ENCODE measurements around the gene DNM1. TPM values are rescaled to one million over a fixed set of nuclear protein-coding genes. Genes with fewer than 3 reads are reported as not detected.

DNM1 gene
- total and polyA plus RNA-seq, 10 of the 15 experiments (the other 5 are each of a cell fraction or from before 2014, with no cell fraction given): 0.06 to 0.67 (median 0.19) TPM; not detected in 3

DNA sequence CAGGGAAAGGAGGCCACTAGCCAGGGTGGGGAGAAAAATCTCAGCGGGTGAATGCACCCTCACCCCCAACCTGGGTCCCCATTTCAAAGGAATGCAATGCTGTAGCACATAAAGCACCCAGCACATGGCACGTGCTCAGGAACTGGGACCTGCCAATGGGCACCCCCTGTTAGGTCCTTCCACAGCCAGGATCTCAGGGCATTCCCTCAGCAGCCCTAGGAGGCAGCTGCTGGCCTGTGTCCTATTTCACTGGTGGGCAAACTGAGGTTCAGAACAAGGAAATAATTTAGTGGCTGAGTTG lies 8.8 kb downstream of the DNM1 start:
- H3K9ac ChIP-seq (ENCODE audit: control insufficient read depth, insufficient read depth, low read length): no peak overlapping the region
- DNase-seq (ENCODE audit: low read depth, low spot score): no peak
- 0 out of 4 replicates have a peak, but pooled peaks of 1 of the 2 experiments have one; percentile 21 for TF ChIP-seq BHLHE40 (IDR thresholded peaks at IDR 0.05; ENCODE audit: borderline replicate concordance in 1 of 2, low read depth in 2 of 2, low read length in 1 of 2)
- TF ChIP-seq HCFC1 (IDR thresholded peaks at IDR 0.05; ENCODE audit: low read length): no peak

DNA sequence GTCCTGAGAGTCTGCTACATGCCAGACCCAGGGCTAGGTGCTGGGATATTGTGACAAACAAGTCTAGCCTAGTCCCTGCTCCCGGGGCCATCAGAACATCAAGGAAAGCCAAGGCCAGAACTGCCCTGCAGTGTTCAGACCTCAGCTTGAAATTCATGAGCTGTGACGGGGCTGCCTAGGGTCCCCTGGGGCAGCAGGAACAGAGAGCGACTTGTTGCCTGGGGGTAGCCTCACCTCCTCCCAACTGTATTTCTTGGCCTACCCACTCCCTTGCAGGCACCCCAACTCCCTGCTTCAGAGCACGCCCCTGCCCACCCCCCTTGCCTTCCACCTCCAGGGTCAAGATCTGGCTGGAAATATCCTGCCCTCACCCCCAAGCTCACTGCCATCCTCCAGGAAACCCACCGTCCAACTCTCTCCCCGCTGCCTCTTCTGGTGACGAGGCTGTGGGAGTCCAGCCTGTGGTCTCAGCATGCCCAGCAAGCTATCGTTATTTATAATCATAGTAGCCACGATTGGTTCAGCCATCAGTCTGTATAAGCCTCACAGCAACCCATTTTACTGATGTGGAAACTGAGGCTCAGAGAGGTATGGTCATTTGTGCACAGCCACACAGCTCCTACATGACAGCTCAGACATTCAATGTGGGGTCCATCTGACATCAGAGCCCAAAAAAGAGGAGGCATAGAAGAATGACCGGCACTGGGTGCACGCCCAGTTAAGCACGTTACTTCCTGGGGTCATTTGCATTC lies 10.7 kb downstream of the DNM1 start:
- Histone ChIP-seq H3K9me3 (replicated peaks; ENCODE audit: control insufficient read depth, insufficient read depth, low read length) (no peaks in the 10 kb centered on the region), H3K9ac (ENCODE audit: control insufficient read depth, insufficient read depth, low read length) (no peak overlapping the region), H3K36me3 (ENCODE audit: control insufficient read depth in 2 of 2, insufficient read depth in 2 of 2, low read length in 1 of 2) (no peaks in the 10 kb centered on the region), H2AFZ (ENCODE audit: control insufficient read depth, low read depth, low read length) (no peak overlapping the region), H3K4me2 (ENCODE audit: control insufficient read depth, insufficient read depth) (no peak overlapping the region), H3K79me2 (ENCODE audit: control insufficient read depth, insufficient read depth, low read length) (no peaks in the 10 kb centered on the region), H3K27ac (ENCODE audit: control insufficient read depth, insufficient read depth) (no peak overlapping the region), H3K4me3 (no peak overlapping the region), H4K20me1 (ENCODE audit: control insufficient read depth, insufficient read depth) (no peaks in the 10 kb centered on the region), H3K4me1 (ENCODE audit: control insufficient read depth, insufficient read depth, low read length) (peaks cover 5% of the 10 kb centered on the region; the same call in 1 of the 2 replicates), H3K27me3 (replicated peaks in 1 of 2; ENCODE audit: control insufficient read depth in 2 of 2, insufficient read depth in 2 of 2, low read length in 1 of 2) (peaks cover 0 to 2% of the 10 kb centered on the region in 2 experiments; a peak in 2 of 4 replicates)
- ChIA-PET CTCF (interaction anchor here (0.7 to 2.0 kb wide), 2 partner anchors 24 to 42 kb away, joined by 3 to 6 read pairs; no protein-coding TSS in a partner anchor), POLR2A (interaction anchor here (0.5 to 1.4 kb wide), 2 partner anchors 19 to 62 kb away, joined by 3 to 4 read pairs; partner anchors contain the start of genes GOLGA2 and SWI5), RAD21 (ENCODE audit: unreplicated experiment) (no interaction called here), SMC1A (ENCODE audit: uncharacterized antibody, unreplicated experiment) (no interaction called here)
- no TSS peak for BruUV-seq (replicated peaks)
- no peak for DNase-seq (ENCODE audit: low read depth, low spot score)
- WGBS (ENCODE audit: insufficient coverage, insufficient replicate concordance, low lambda C conversion rate, missing lambda C conversion rate): 29% methylated on average over 12 of the region's 12 CpGs
- no peak for TF ChIP-seq TCF7 (IDR thresholded peaks at IDR 0.05; ENCODE audit: borderline replicate concordance)
- TF ChIP-seq GABPA (IDR thresholded peaks at IDR 0.05; ENCODE audit: low read depth): no peak
- TF ChIP-seq SPI1 (IDR thresholded peaks at IDR 0.05; ENCODE audit: borderline replicate concordance, insufficient read depth, low read depth, low read length): no peak
- no peak for TF ChIP-seq ATF2 (IDR thresholded peaks at IDR 0.05; ENCODE audit: low read length)
- TF ChIP-seq TAF1 (IDR thresholded peaks at IDR 0.05; ENCODE audit: borderline replicate concordance, low read depth, low read length): no peak
- no peak for TF ChIP-seq RUNX3 (IDR thresholded peaks at IDR 0.05; ENCODE audit: low read length)
- TF ChIP-seq MEF2A (IDR thresholded peaks at IDR 0.05; ENCODE audit: insufficient read depth, low read depth, low read length): no peak
- no peak for FAIRE-seq
- intact Hi-C loops (cut with micrococcal nuclease; ENCODE audit: unreplicated experiment) (no loop called here), in situ Hi-C loops (cut with MboI) (no loop called here)
- ATAC-seq: no peak

More for the DNA sequence above, 8.8 kb downstream of the DNM1 start:
- Histone ChIP-seq H3K4me2 (ENCODE audit: control insufficient read depth, insufficient read depth) (no peak overlapping the region), H3K4me1 (ENCODE audit: control insufficient read depth, insufficient read depth, low read length) (no peaks in the 10 kb centered on the region), H3K27ac (ENCODE audit: control insufficient read depth, insufficient read depth) (no peak overlapping the region), H4K20me1 (ENCODE audit: control insufficient read depth, insufficient read depth) (no peaks in the 10 kb centered on the region), H2AFZ (ENCODE audit: control insufficient read depth, low read depth, low read length) (no peak overlapping the region), H3K4me3 (no peak overlapping the region), H3K36me3 (ENCODE audit: control insufficient read depth in 2 of 2, insufficient read depth in 2 of 2, low read length in 1 of 2) (no peaks in the 10 kb centered on the region), H3K79me2 (ENCODE audit: control insufficient read depth, insufficient read depth, low read length) (no peaks in the 10 kb centered on the region), H3K27me3 (replicated peaks in 1 of 2; ENCODE audit: control insufficient read depth in 2 of 2, insufficient read depth in 2 of 2, low read length in 1 of 2) (peaks cover 0 to 2% of the 10 kb centered on the region in 2 experiments; a peak in 2 of 4 replicates), H3K9me3 (replicated peaks; ENCODE audit: control insufficient read depth, insufficient read depth, low read length) (no peaks in the 10 kb centered on the region)
- ChIA-PET CTCF (interaction anchor here (0.8 to 1.0 kb wide), 3 partner anchors 13 to 21 kb away, joined by 3 to 4 read pairs (median 3); no protein-coding TSS in a partner anchor), SMC1A (ENCODE audit: uncharacterized antibody, unreplicated experiment) (no interaction called here), RAD21 (ENCODE audit: unreplicated experiment) (no interaction called here), POLR2A (no interaction called here)
- in situ Hi-C loops (cut with MboI) (no loop called here), intact Hi-C loops (cut with micrococcal nuclease; ENCODE audit: unreplicated experiment) (no loop called here)
- ATAC-seq (no peak), FAIRE-seq (no peak)
- BruUV-seq (replicated peaks): no TSS peak
- WGBS (ENCODE audit: insufficient coverage, insufficient replicate concordance, low lambda C conversion rate, missing lambda C conversion rate): 48% methylated on average over 2 of the region's 2 CpGs
